Neutrophil (primary cell): ENCODE results near the gene TRDMT1.
A peak's percentile ranks its signal among the peaks of the same experiment; 100 is the strongest.

ENCODE experiments used
- H3K27ac ChIP-seq: fragments of 200-600 bp; sonication (generic); 2 replicates; pipeline ENCODE4 v1.5.1; 2016; ENCODE audit warnings: mild to moderate bottlenecking, moderate library complexity
- H3K27me3 ChIP-seq: fragments of 200-600 bp; sonication (generic); 2 replicates; pipeline ENCODE4 v1.6.0; 2016; ENCODE audit warnings: mild to moderate bottlenecking
- H3K36me3 ChIP-seq: fragments of 200-600 bp; sonication (generic); 2 replicates; pipeline ENCODE4 v1.5.1; 2017
- H3K4me1 ChIP-seq, 2 experiments: fragments of 200-600 bp in 1 of 2; sonication (generic) in 1 of 2; 1 replicate in 1 of 2; 2 replicates in 1 of 2; pipeline versions ENCODE4 v1.5.1 to v1.6.1; 2013 to 2016; ENCODE audit warnings: low read depth in 1 of 2, low read length in 1 of 2, mild to moderate bottlenecking in 1 of 2, moderate library complexity in 1 of 2; ENCODE audit not compliant: control insufficient read depth in 1 of 2, insufficient read depth in 1 of 2
- H3K4me3 ChIP-seq, 2 experiments: fragments of 200-600 bp in 1 of 2; sonication (generic) in 1 of 2; 1 replicate in 1 of 2; 2 replicates in 1 of 2; pipeline ENCODE4 v1.5.1; 2013 to 2016; ENCODE audit warnings: low read depth in 1 of 2, low read length in 1 of 2, mild to moderate bottlenecking in 1 of 2, moderate library complexity in 1 of 2
- H3K9me3 ChIP-seq: fragments of 200-600 bp; sonication (generic); 2 replicates; pipeline ENCODE4 v1.5.1; 2016
- TF ChIP-seq, protein P1 (sequence below): fragments of 200-600 bp; sonication (generic); IDR thresholded peaks from 2 replicates; pipeline ENCODE4 v1.5.1; 2016; ENCODE audit warnings: antibody characterized with exemption

The TRDMT1 gene

DNA sequence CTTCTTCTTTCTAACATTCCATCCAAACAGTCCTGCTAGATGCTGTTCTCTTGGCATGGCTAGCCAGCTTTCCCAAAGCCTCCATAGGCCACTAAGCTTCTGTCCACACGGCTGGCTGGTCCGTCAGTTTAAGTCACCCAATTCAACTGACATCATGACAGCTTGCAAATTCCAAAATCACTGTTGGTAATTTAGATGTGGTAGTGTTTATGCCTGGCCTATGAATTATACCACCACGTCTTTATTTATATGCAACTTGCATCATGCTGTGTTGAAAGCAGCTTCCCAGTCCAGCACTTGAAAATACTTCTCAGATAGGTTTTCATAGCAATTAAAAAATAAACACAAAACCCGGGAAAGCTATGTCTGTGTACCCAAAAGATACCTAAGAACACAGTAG is 24.3 kb upstream of the TRDMT1 start:
- TF ChIP-seq, protein P1, sequence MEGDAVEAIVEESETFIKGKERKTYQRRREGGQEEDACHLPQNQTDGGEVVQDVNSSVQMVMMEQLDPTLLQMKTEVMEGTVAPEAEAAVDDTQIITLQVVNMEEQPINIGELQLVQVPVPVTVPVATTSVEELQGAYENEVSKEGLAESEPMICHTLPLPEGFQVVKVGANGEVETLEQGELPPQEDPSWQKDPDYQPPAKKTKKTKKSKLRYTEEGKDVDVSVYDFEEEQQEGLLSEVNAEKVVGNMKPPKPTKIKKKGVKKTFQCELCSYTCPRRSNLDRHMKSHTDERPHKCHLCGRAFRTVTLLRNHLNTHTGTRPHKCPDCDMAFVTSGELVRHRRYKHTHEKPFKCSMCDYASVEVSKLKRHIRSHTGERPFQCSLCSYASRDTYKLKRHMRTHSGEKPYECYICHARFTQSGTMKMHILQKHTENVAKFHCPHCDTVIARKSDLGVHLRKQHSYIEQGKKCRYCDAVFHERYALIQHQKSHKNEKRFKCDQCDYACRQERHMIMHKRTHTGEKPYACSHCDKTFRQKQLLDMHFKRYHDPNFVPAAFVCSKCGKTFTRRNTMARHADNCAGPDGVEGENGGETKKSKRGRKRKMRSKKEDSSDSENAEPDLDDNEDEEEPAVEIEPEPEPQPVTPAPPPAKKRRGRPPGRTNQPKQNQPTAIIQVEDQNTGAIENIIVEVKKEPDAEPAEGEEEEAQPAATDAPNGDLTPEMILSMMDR, result no peak
- H3K4me1 ChIP-seq, result peaks cover 34 to 35% of the 10 kb centered on the region in 2 experiments
- no peak overlapping the region for H3K27ac ChIP-seq
- H3K36me3 ChIP-seq, result peaks cover 4% of the 10 kb centered on the region
- H3K27me3 ChIP-seq, result no peaks in the 10 kb centered on the region
- no peak overlapping the region for H3K4me3 ChIP-seq
- no peaks in the 10 kb centered on the region for H3K9me3 ChIP-seq

DNA sequence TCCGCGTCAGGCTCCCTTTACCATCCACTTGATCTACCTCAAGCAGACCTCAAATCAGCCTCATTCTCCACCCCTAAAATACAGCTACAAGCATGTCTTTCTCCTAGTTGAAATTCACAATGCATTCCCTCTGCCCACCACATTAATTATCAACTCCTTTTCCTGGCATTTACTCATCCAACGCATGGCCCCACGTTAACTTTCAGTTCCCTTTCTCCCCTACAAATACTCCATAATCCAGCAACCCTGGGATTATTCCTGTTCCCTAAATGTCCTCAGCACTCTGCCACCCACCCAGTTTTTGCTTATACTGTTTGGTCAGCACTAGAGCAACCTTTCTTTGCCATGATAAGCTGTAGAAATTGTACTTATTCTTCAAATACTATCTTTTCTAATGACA is 20.9 kb upstream of the TRDMT1 start:
- H3K27me3 ChIP-seq, result no peaks in the 10 kb centered on the region
- no peaks in the 10 kb centered on the region for H3K9me3 ChIP-seq
- H3K27ac ChIP-seq, result no peak overlapping the region
- peaks cover 32 to 35% of the 10 kb centered on the region in 2 experiments for H3K4me1 ChIP-seq
- TF ChIP-seq, protein P1, result no peak
- H3K4me3 ChIP-seq, result no peak overlapping the region
- no peaks in the 10 kb centered on the region for H3K36me3 ChIP-seq

DNA sequence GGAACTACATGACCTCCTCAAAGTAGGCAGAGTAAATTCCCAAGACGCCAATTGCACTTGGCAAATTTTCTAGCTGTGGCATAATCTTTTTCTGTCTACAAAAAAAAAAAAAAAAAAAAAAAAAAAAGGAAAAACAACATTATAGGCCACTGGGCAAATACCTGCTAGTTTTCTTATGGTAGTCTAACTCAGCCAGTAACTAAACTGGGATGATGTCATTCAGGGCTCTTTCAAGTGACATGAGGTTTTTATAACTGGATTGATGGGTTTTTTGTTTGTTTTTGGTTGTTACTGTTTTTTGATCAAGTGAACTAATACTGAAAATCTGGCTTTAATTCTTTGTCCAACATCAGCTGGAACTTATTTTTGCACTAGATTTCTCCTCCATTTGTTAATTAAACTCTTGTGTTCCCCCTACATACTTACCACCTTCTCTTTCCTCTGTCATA is 19.2 kb upstream of the TRDMT1 start:
- Histone ChIP-seq H3K27ac (no peak overlapping the region), H3K36me3 (no peaks in the 10 kb centered on the region), H3K4me1 (peaks cover 32 to 35% of the 10 kb centered on the region in 2 experiments), H3K27me3 (no peaks in the 10 kb centered on the region), H3K4me3 (no peak overlapping the region), H3K9me3 (no peaks in the 10 kb centered on the region)
- TF ChIP-seq, protein P1, result no peak

DNA sequence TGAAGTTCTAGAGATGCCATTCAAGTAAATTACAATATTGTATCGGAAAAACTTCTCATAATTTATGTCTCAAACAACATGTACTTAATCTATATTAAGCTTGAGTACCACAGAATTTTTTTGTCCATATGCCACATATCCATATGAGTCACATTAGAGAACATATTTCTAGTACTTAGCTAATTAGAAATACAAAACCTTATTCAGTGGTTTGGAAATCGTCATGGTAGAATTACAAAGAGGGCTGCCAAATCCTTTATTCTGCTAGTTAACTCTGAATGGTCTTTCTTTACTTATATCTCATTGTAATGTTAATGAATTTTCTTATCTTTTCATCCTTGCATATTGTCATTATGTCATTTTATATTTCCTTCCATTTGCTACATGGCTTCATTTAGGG is 17.6 kb upstream of the TRDMT1 start:
- Histone ChIP-seq H3K36me3 (no peaks in the 10 kb centered on the region), H3K27me3 (no peaks in the 10 kb centered on the region), H3K4me1 (peaks cover 44% of the 10 kb centered on the region in 2 experiments), H3K27ac (no peak overlapping the region), H3K4me3 (no peak overlapping the region), H3K9me3 (no peaks in the 10 kb centered on the region)
- TF ChIP-seq, protein P1, result no peak

DNA sequence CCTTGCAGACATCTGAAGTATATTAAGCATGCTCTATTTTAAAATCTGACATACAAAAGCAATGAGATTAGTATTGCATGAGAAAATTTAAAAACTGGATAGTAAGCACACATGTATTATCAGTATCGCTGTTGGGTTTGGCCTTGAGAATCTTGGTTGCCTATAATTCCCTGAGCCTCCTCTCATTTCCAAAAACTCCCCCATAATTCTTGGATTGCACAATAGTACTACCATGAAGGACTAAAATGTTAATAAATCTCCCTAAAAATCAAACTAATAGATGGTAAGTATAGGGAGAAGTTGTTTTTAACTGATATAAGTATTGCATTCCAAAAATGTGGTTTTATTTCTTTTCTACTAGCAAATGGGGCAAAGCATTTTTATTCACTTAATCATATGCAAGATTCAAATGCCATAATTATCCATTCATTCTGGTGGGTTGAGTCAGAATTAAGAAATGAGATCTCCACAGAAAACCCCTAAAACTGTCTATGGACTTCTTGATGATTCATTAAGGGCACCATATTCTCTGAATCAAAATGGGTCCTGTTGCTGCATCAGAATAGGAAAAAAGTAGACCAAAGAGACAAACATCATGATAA is 16.3 kb upstream of the TRDMT1 start:
- no peaks in the 10 kb centered on the region for H3K9me3 ChIP-seq
- peak overlapping the region in 1 of 2 experiments; percentile 50 for H3K4me3 ChIP-seq
- peaks cover 57% of the 10 kb centered on the region in 2 experiments for H3K4me1 ChIP-seq
- TF ChIP-seq, protein P1, result no peak
- H3K36me3 ChIP-seq, result no peaks in the 10 kb centered on the region
- no peaks in the 10 kb centered on the region for H3K27me3 ChIP-seq
- peak overlapping the region; percentile 93 for H3K27ac ChIP-seq
